ENCODE results near the gene ADGRL2.

ADGRL2 gene

GRCh38 chr1:81760477-81761097 lies 40.1 kb upstream of the ADGRL2 start:
- TF ChIP-seq CTCF (IDR thresholded peaks at IDR 0.05; ENCODE audit: low read depth, low read length, missing control alignments), result peak; percentile 33
- DNase-seq (ENCODE audit: low read depth), result peak; percentile 19
- H3K4me3 ChIP-seq (ENCODE audit: low read depth, low read length), result no peak overlapping the region
- in situ Hi-C loops (cut with HindIII; ENCODE audit: low sequenced_read_pairs), result no loop called here

- DNase-seq (ENCODE audit: low read depth), result no peak
- in situ Hi-C loops (cut with HindIII; ENCODE audit: low sequenced_read_pairs), result no loop called here
- H3K4me3 ChIP-seq (ENCODE audit: low read depth, low read length), result no peak overlapping the region
- TF ChIP-seq CTCF (IDR thresholded peaks at IDR 0.05; ENCODE audit: low read depth, low read length, missing control alignments), result no peak
Observed at GRCh38 chr1:81775510-81775909, 25.2 kb upstream of the ADGRL2 start.

- no peak for TF ChIP-seq CTCF (IDR thresholded peaks at IDR 0.05; ENCODE audit: low read depth, low read length, missing control alignments)
- H3K4me3 ChIP-seq (ENCODE audit: low read depth, low read length), result no peak overlapping the region
- in situ Hi-C loops (cut with HindIII; ENCODE audit: low sequenced_read_pairs), result no loop called here
- no peak for DNase-seq (ENCODE audit: low read depth)
Observed at GRCh38 chr1:81780705-81781454, 19.9 kb upstream of the ADGRL2 start.

GRCh38 chr1:81781749-81782148 lies 19.0 kb upstream of the ADGRL2 start:
- in situ Hi-C loops (cut with HindIII; ENCODE audit: low sequenced_read_pairs), result no loop called here
- no peak overlapping the region for H3K4me3 ChIP-seq (ENCODE audit: low read depth, low read length)
- DNase-seq (ENCODE audit: low read depth), result no peak
- TF ChIP-seq CTCF (IDR thresholded peaks at IDR 0.05; ENCODE audit: low read depth, low read length, missing control alignments), result peak; percentile 12

- H3K4me3 ChIP-seq (ENCODE audit: low read depth, low read length), result no peak overlapping the region
- no peak for TF ChIP-seq CTCF (IDR thresholded peaks at IDR 0.05; ENCODE audit: low read depth, low read length, missing control alignments)
- no peak for DNase-seq (ENCODE audit: low read depth)
- in situ Hi-C loops (cut with HindIII; ENCODE audit: low sequenced_read_pairs), result no loop called here
Observed at GRCh38 chr1:81792184-81792583, 8.6 kb upstream of the ADGRL2 start.

GRCh38 chr1:81797701-81798100 lies 3.0 kb upstream of the ADGRL2 start:
- no peak overlapping the region for H3K4me3 ChIP-seq (ENCODE audit: low read depth, low read length)
- no peak for DNase-seq (ENCODE audit: low read depth)
- in situ Hi-C loops (cut with HindIII; ENCODE audit: low sequenced_read_pairs), result no loop called here
- no peak for TF ChIP-seq CTCF (IDR thresholded peaks at IDR 0.05; ENCODE audit: low read depth, low read length, missing control alignments)

Measured in astrocyte of the cerebellum (primary cell).